Brain microvascular endothelial cell (primary cell): ENCODE measurements around the gene ENC1.

ENCODE experiments used
- DNase-seq: peaks from one replicate; pipeline ENCODE4 v3.0.0-alpha.2; 2020
- H3K27ac ChIP-seq: fragments of 250-450 bp; sonication (Bioruptor Pico); 2 replicates; pipeline ENCODE4 v1.5.1; 2020; ENCODE audit warnings: mild to moderate bottlenecking, moderate library complexity
- H3K27me3 ChIP-seq: fragments of 250-450 bp; sonication (Bioruptor Pico); replicated peaks from 2 replicates; pipeline ENCODE4 v1.5.1; 2020; ENCODE audit warnings: mild to moderate bottlenecking
- H3K36me3 ChIP-seq: fragments of 250-450 bp; sonication (Bioruptor Pico); replicated peaks from 2 replicates; pipeline ENCODE4 v1.5.1; 2020; ENCODE audit warnings: mild to moderate bottlenecking
- H3K4me3 ChIP-seq: 2 replicates; pipeline ENCODE4 v1.5.1; 2011; ENCODE audit warnings: low read depth, mild to moderate bottlenecking, control low read depth, low read length, moderate library complexity
- CTCF ChIP-seq: IDR thresholded peaks from 2 replicates; pipeline ENCODE4 v1.5.1; 2011; ENCODE audit warnings: low read depth, mild to moderate bottlenecking, moderate library complexity, low read length, control low read depth, inconsistent platforms; ENCODE audit errors: missing control alignments
- in situ Hi-C: cut with HindIII; loops from 2 replicates; pipeline ENCODE4 v1.10.0; 2017; ENCODE audit warnings: low sequenced_read_pairs, low pct_ligation_motif_present

The ENC1 gene

GRCh38 chr5:74636552-74636951, 4.0 kb downstream of the ENC1 start:
- in situ Hi-C loops: no loop called here
- TF ChIP-seq CTCF: no peak
- Histone ChIP-seq H3K27ac (no peak overlapping the region), H3K27me3 (no peaks in the 10 kb centered on the region), H3K36me3 (peaks cover 59% of the 10 kb centered on the region), H3K4me3 (no peak overlapping the region)
- no peak for DNase-seq

- in situ Hi-C loops: no loop called here
- no peak for DNase-seq
Observed at GRCh38 chr5:74636149-74636548, 4.4 kb downstream of the ENC1 start.

GRCh38 chr5:74634611-74635286, 5.8 kb downstream of the ENC1 start:
- H3K27ac ChIP-seq: peak overlapping the region; percentile 95
- no peak overlapping the region for H3K4me3 ChIP-seq
- DNase-seq: no peak
- peaks cover 63% of the 10 kb centered on the region for H3K36me3 ChIP-seq
- H3K27me3 ChIP-seq: no peaks in the 10 kb centered on the region
- no peak for TF ChIP-seq CTCF
- in situ Hi-C loops: no loop called here

More at GRCh38 chr5:74636149-74636548, 4.4 kb downstream of the ENC1 start:
- Histone ChIP-seq H3K4me3 (no peak overlapping the region), H3K27me3 (no peaks in the 10 kb centered on the region), H3K27ac (no peak overlapping the region), H3K36me3 (peaks cover 60% of the 10 kb centered on the region)
- TF ChIP-seq CTCF: no peak

GRCh38 chr5:74633695-74634094, 6.8 kb downstream of the ENC1 start:
- H3K4me3 ChIP-seq: no peak overlapping the region
- peak overlapping the region; percentile 95 for H3K27ac ChIP-seq
- no peak for DNase-seq
- TF ChIP-seq CTCF: no peak
- in situ Hi-C loops: no loop called here
- H3K36me3 ChIP-seq: peaks cover 67% of the 10 kb centered on the region
- H3K27me3 ChIP-seq: no peaks in the 10 kb centered on the region

- Histone ChIP-seq H3K27me3 (no peaks in the 10 kb centered on the region), H3K4me3 (no peak overlapping the region), H3K36me3 (peaks cover 72% of the 10 kb centered on the region), H3K27ac (peak overlapping the region; percentile 95)
- peak; percentile 76 for DNase-seq
- in situ Hi-C loops: no loop called here
- no peak for TF ChIP-seq CTCF
Observed at GRCh38 chr5:74632947-74633356, 7.6 kb downstream of the ENC1 start.
